ENCODE measurements around the gene NLGN1. TPM values are rescaled to one million over a fixed set of nuclear protein-coding genes. Genes with fewer than 3 reads are reported as not detected.

Gene NLGN1
- total RNA-seq, 1 experiment from 2014 or later, result not detected

DNA sequence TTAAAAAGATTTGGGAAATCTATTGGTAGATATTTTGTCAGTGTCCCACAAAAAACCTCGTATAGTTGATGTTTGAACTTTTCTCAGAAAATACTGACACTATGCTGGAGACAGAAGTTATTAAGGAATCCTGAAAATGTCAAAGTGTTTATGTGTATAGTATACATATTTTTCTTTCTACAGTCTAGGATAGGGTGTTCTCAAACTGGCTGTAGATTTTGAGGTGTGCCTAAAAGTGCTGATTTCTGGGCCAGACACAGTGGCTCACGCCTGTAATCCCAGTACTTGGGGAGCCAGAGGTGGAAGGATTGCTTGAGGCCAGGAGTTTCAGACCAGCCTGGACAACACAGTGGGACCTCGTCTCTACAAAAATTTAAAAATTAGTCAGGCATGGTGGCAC is 322.0 kb downstream of the NLGN1 start:
- H3K4me3 ChIP-seq (replicated peaks in 1 of 2; ENCODE audit: low read depth in 1 of 2, low read length in 2 of 2), result no peak overlapping the region
- H3K9ac ChIP-seq (ENCODE audit: low read length), result no peak overlapping the region
- H3K4me1 ChIP-seq (ENCODE audit: control insufficient read depth in 1 of 2, insufficient read depth in 2 of 2, low read length in 2 of 2), result no peaks in the 10 kb centered on the region
- H2AFZ ChIP-seq (ENCODE audit: low read depth, low read length, poor library complexity, severe bottlenecking), result no peak overlapping the region
- ATAC-seq, result no peak
- intact Hi-C loops (cut with micrococcal nuclease), result no loop called here
- TF ChIP-seq CBX3 (IDR thresholded peaks at IDR 0.05; ENCODE audit: low read depth), result no peak
- TF ChIP-seq POLR2AphosphoS5 (IDR thresholded peaks at IDR 0.05; ENCODE audit: low read depth, low read length), result no peak
- TF ChIP-seq, protein P1, sequence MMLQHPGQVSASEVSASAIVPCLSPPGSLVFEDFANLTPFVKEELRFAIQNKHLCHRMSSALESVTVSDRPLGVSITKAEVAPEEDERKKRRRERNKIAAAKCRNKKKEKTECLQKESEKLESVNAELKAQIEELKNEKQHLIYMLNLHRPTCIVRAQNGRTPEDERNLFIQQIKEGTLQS (IDR thresholded peaks at IDR 0.05), result no peak
- TF ChIP-seq CEBPB (IDR thresholded peaks at IDR 0.05; ENCODE audit: low read depth), result no peak
- no peak for TF ChIP-seq ZFX (IDR thresholded peaks at IDR 0.05)
- no peak for TF ChIP-seq ZNF274 (IDR thresholded peaks at IDR 0.05; ENCODE audit: low read depth, low read length)
- TF ChIP-seq, protein P2, sequence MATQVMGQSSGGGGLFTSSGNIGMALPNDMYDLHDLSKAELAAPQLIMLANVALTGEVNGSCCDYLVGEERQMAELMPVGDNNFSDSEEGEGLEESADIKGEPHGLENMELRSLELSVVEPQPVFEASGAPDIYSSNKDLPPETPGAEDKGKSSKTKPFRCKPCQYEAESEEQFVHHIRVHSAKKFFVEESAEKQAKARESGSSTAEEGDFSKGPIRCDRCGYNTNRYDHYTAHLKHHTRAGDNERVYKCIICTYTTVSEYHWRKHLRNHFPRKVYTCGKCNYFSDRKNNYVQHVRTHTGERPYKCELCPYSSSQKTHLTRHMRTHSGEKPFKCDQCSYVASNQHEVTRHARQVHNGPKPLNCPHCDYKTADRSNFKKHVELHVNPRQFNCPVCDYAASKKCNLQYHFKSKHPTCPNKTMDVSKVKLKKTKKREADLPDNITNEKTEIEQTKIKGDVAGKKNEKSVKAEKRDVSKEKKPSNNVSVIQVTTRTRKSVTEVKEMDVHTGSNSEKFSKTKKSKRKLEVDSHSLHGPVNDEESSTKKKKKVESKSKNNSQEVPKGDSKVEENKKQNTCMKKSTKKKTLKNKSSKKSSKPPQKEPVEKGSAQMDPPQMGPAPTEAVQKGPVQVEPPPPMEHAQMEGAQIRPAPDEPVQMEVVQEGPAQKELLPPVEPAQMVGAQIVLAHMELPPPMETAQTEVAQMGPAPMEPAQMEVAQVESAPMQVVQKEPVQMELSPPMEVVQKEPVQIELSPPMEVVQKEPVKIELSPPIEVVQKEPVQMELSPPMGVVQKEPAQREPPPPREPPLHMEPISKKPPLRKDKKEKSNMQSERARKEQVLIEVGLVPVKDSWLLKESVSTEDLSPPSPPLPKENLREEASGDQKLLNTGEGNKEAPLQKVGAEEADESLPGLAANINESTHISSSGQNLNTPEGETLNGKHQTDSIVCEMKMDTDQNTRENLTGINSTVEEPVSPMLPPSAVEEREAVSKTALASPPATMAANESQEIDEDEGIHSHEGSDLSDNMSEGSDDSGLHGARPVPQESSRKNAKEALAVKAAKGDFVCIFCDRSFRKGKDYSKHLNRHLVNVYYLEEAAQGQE (IDR thresholded peaks at IDR 0.05; ENCODE audit: low read depth), result no peak
- no peak for TF ChIP-seq YY1 (IDR thresholded peaks at IDR 0.05; ENCODE audit: extremely low read depth, insufficient replicate concordance, low read depth, low read length)
- TF ChIP-seq RAD21 (IDR thresholded peaks at IDR 0.05; ENCODE audit: low read depth), result no peak
- H4K20me1 ChIP-seq (ENCODE audit: insufficient read depth), result no peaks in the 10 kb centered on the region
- BruUV-seq (replicated peaks), result no TSS peak
- ChIA-PET POLR2A (no interaction called here), CTCF (no interaction called here), RAD21 (ENCODE audit: low non-redundant PET in 1 of 2, low total read pairs in 2 of 2, uncharacterized antibody in 2 of 2, unreplicated experiment in 2 of 2) (no interaction called here)
- no peaks in the 10 kb centered on the region for H3K27me3 ChIP-seq (ENCODE audit: insufficient read depth, low read length)
- no peaks in the 10 kb centered on the region for H3K79me2 ChIP-seq (ENCODE audit: insufficient read depth, low read length)
- H3K36me3 ChIP-seq (ENCODE audit: control insufficient read depth in 1 of 2, insufficient read depth in 2 of 2, low read length in 2 of 2), result no peaks in the 10 kb centered on the region
- no peak for DNase-seq (ENCODE audit: low read depth, low spot score)
- H3K9me3 ChIP-seq (ENCODE audit: control insufficient read depth in 1 of 2, insufficient read depth in 1 of 2, low read depth in 1 of 2, low read length in 2 of 2), result no peaks in the 10 kb centered on the region
- no peaks in the 10 kb centered on the region for H3K9me2 ChIP-seq (ENCODE audit: insufficient read depth)
- no peak overlapping the region for H3K27ac ChIP-seq (ENCODE audit: low read depth, low read length)
- H3K4me2 ChIP-seq (ENCODE audit: low read length), result no peak overlapping the region
